Neural progenitor cell (in vitro differentiated cells): ENCODE data around the gene PFKM. TPM values are rescaled to one million over a fixed set of nuclear protein-coding genes. Genes with fewer than 3 reads are reported as not detected.

ENCODE experiments used
- DNase-seq: peaks from one replicate; pipeline ENCODE4 v3.0.0-alpha.2; 2016; ENCODE audit warnings: low spot score
- H2AFZ ChIP-seq: fragments of 200-600 bp; sonication (generic); replicated peaks from 2 replicates; pipeline ENCODE4 v1.6.1; 2016; ENCODE audit warnings: antibody characterized with exemption
- H3F3A ChIP-seq: fragments of 200-600 bp; sonication (generic); 2 replicates; pipeline ENCODE4 v1.6.1; 2016; ENCODE audit warnings: antibody characterized with exemption, low read depth
- H3K27ac ChIP-seq: fragments of 200-600 bp; sonication (generic); 2 replicates; pipeline ENCODE4 v1.5.1; 2016; ENCODE audit warnings: mild to moderate bottlenecking
- H3K27me3 ChIP-seq: fragments of 200-600 bp; sonication (generic); 2 replicates; pipeline ENCODE4 v1.6.1; 2016; ENCODE audit warnings: mild to moderate bottlenecking, moderate library complexity
- H3K36me3 ChIP-seq: fragments of 200-600 bp; sonication (generic); 2 replicates; pipeline ENCODE4 v1.5.1; 2016
- H3K4me1 ChIP-seq: fragments of 200-600 bp; sonication (generic); 2 replicates; pipeline ENCODE4 v1.6.1; 2016; ENCODE audit warnings: mixed run types
- H3K4me2 ChIP-seq: fragments of 200-600 bp; sonication (generic); 2 replicates; pipeline ENCODE4 v1.6.1; 2016
- H3K4me3 ChIP-seq: fragments of 200-600 bp; sonication (generic); 2 replicates; pipeline ENCODE4 v1.5.1; 2016
- H3K79me2 ChIP-seq: fragments of 200-600 bp; sonication (generic); 2 replicates; pipeline ENCODE4 v1.6.1; 2016; ENCODE audit warnings: low read depth
- H3K9ac ChIP-seq: fragments of 200-600 bp; sonication (generic); 2 replicates; pipeline ENCODE4 v1.6.1; 2016
- H3K9me3 ChIP-seq: fragments of 200-600 bp; sonication (generic); 2 replicates; pipeline ENCODE4 v1.5.1; 2016; ENCODE audit warnings: low read depth
- H4K20me1 ChIP-seq: fragments of 200-600 bp; sonication (generic); 2 replicates; pipeline ENCODE4 v1.6.1; 2016; ENCODE audit warnings: low read depth
- H3K27ac Mint-ChIP-seq: 3 replicates; pipeline ENCODE4 v1.8.0; 2021; ENCODE audit warnings: mixed read lengths
- H3K27me3 Mint-ChIP-seq: 2 replicates; pipeline ENCODE4 v1.8.0; 2022; ENCODE audit warnings: low read depth, mild to moderate bottlenecking, inconsistent platforms, moderate library complexity, mixed read lengths; ENCODE audit not compliant: insufficient read depth
- H3K36me3 Mint-ChIP-seq: 3 replicates; pipeline ENCODE4 v1.8.0; 2021; ENCODE audit warnings: mixed read lengths
- H3K4me1 Mint-ChIP-seq: 3 replicates; pipeline ENCODE4 v1.8.0; 2021; ENCODE audit warnings: mixed read lengths
- H3K4me3 Mint-ChIP-seq: 3 replicates; pipeline ENCODE4 v1.8.0; 2021; ENCODE audit warnings: mild to moderate bottlenecking, moderate library complexity, mixed read lengths
- H3K9me3 Mint-ChIP-seq: 3 replicates; pipeline ENCODE4 v1.8.0; 2020; ENCODE audit warnings: mixed read lengths
- EZH2 ChIP-seq: fragments of 200-600 bp; sonication (generic); IDR thresholded peaks from 2 replicates; pipeline ENCODE4 v1.6.1; 2017; ENCODE audit warnings: antibody characterized with exemption, mild to moderate bottlenecking, moderate library complexity
- EZH2phosphoT487 ChIP-seq: fragments of 200-600 bp; sonication (generic); IDR thresholded peaks from 2 replicates; pipeline ENCODE4 v1.6.1; 2017; ENCODE audit warnings: antibody characterized with exemption
- total RNA-seq: library from RNA; depleted of rRNA; stranded (reverse); fragments of >200 nt; gene quantifications from 2 replicates; pipeline ENCODE4 v1.2.3, GENCODE V29; 2015; ENCODE audit warnings: low replicate concordance
- TF ChIP-seq, protein P1 (sequence below): fragments of 200-600 bp; sonication (generic); IDR thresholded peaks from 2 replicates; pipeline ENCODE4 v1.5.1; 2017; ENCODE audit warnings: antibody characterized with exemption, mild to moderate bottlenecking

PFKM gene
- total RNA-seq, 1 donor from 2014 or later, result 128 TPM

DNA sequence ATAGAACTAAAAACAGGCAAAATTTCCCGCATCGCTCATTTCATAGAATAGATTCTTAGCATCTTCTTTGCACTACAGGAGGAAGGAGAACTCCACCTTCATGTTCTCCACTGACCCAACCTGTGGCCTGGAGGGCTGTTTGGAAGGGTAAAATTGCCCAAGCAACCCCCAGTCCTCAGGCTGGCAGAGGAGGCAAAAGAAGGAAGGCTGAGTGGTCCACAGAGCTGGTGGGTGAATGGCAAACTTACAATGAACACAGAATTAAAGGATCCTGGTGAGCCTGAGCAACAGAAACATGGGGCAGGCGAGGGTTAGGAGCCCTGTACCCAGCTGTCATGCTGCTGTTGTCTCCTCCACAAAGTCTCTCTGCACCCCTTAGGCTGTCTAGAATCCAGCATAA is 38.3 kb upstream of the PFKM start:
- Mint-ChIP-seq H3K9me3 (peaks cover 5% of the 10 kb centered on the region), H3K27ac (no peak overlapping the region), H3K4me3 (no peak overlapping the region), H3K4me1 (no peaks in the 10 kb centered on the region), H3K36me3 (peaks cover 20% of the 10 kb centered on the region), H3K27me3 (no peaks in the 10 kb centered on the region)
- H3K4me1 ChIP-seq, result no peaks in the 10 kb centered on the region
- no peak overlapping the region for H3K9ac ChIP-seq
- no peak for DNase-seq
- H4K20me1 ChIP-seq, result no peaks in the 10 kb centered on the region
- H3K4me2 ChIP-seq, result no peak overlapping the region
- H3K27me3 ChIP-seq, result no peaks in the 10 kb centered on the region
- H3K36me3 ChIP-seq, result peaks cover 16% of the 10 kb centered on the region
- H3K9me3 ChIP-seq, result no peaks in the 10 kb centered on the region
- H3K4me3 ChIP-seq, result no peak overlapping the region
- no peaks in the 10 kb centered on the region for H3K79me2 ChIP-seq
- TF ChIP-seq, protein P1, sequence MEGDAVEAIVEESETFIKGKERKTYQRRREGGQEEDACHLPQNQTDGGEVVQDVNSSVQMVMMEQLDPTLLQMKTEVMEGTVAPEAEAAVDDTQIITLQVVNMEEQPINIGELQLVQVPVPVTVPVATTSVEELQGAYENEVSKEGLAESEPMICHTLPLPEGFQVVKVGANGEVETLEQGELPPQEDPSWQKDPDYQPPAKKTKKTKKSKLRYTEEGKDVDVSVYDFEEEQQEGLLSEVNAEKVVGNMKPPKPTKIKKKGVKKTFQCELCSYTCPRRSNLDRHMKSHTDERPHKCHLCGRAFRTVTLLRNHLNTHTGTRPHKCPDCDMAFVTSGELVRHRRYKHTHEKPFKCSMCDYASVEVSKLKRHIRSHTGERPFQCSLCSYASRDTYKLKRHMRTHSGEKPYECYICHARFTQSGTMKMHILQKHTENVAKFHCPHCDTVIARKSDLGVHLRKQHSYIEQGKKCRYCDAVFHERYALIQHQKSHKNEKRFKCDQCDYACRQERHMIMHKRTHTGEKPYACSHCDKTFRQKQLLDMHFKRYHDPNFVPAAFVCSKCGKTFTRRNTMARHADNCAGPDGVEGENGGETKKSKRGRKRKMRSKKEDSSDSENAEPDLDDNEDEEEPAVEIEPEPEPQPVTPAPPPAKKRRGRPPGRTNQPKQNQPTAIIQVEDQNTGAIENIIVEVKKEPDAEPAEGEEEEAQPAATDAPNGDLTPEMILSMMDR, result no peak
- no peak for TF ChIP-seq EZH2
- no peak for TF ChIP-seq EZH2phosphoT487
- H3F3A ChIP-seq, result no peaks in the 10 kb centered on the region
- H3K27ac ChIP-seq, result no peak overlapping the region
- H2AFZ ChIP-seq, result no peak overlapping the region

DNA sequence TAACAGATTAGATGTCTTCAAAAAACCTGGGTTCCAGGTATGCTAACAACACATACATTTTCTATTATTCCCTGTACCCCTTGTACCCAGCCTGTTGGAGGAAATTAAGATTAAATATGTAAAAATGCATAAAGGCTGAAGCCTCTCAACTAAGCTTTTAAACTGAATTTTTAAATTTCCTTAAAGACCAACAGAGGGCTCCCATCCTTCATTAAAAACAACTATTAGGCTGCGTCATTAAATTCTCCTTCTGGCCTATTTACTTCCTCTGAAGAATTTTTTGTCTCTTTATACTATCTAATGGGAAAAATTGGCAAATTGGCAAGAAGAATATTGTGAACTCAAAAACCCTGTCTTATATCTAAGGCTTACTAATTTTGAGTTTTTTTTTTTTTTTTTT is 35.1 kb upstream of the PFKM start:
- no peaks in the 10 kb centered on the region for H3K27me3 ChIP-seq
- no peaks in the 10 kb centered on the region for H3K4me1 ChIP-seq
- Mint-ChIP-seq H3K27me3 (no peaks in the 10 kb centered on the region), H3K4me1 (no peaks in the 10 kb centered on the region), H3K27ac (no peak overlapping the region), H3K36me3 (peaks cover 12% of the 10 kb centered on the region), H3K9me3 (no peaks in the 10 kb centered on the region), H3K4me3 (no peak overlapping the region)
- peak; percentile 5 for DNase-seq
- no peak overlapping the region for H3K4me2 ChIP-seq
- H3K79me2 ChIP-seq, result no peaks in the 10 kb centered on the region
- H3K9ac ChIP-seq, result no peak overlapping the region
- no peak overlapping the region for H3K27ac ChIP-seq
- H3K36me3 ChIP-seq, result peaks cover 16% of the 10 kb centered on the region
- no peak overlapping the region for H2AFZ ChIP-seq
- no peak for TF ChIP-seq EZH2phosphoT487
- TF ChIP-seq, protein P1, result peak; percentile 49
- H3K9me3 ChIP-seq, result no peaks in the 10 kb centered on the region
- no peak overlapping the region for H3K4me3 ChIP-seq
- no peaks in the 10 kb centered on the region for H4K20me1 ChIP-seq
- H3F3A ChIP-seq, result peaks cover 2% of the 10 kb centered on the region

DNA sequence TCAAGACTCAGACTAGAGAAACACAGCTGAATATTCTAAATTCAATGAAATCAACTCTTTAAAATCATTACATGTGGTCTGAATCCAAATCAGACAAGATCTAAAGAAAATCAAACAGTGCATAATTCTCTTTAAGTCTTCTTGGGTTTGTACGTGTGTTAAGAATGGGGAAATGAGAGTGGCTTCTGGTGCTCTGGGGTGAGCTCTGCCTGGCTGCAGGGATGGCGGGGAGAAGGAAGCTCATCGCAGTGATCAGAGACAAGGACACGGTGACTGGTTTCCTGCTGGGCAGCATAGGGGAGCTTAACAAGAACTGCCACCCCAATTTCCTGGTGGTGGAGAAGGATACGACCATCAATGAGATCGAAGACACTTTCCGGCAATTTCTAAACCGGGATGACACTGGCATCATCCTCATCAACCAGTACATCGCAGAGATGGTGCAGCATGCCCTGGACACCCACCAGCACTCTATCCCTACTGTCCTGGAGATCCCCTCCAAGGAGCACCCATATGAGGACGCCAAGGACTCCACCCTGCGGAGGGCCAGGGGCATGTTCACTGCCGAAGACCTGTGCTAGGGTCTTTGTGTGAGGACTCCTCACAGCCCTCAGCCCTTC is 34.2 kb upstream of the PFKM start:
- H3K9me3 Mint-ChIP-seq, result no peaks in the 10 kb centered on the region
- Histone ChIP-seq H2AFZ (no peak overlapping the region), H3F3A (peaks cover 2% of the 10 kb centered on the region), H3K79me2 (no peaks in the 10 kb centered on the region), H3K27me3 (no peaks in the 10 kb centered on the region), H4K20me1 (no peaks in the 10 kb centered on the region), H3K9me3 (no peaks in the 10 kb centered on the region), H3K27ac (no peak overlapping the region), H3K4me2 (no peak overlapping the region), H3K36me3 (peaks cover 15% of the 10 kb centered on the region), H3K4me1 (no peaks in the 10 kb centered on the region), H3K9ac (no peak overlapping the region), H3K4me3 (no peak overlapping the region)
- H3K4me1 Mint-ChIP-seq, result no peaks in the 10 kb centered on the region
- H3K4me3 Mint-ChIP-seq, result no peak overlapping the region
- peaks cover 12% of the 10 kb centered on the region for H3K36me3 Mint-ChIP-seq
- H3K27ac Mint-ChIP-seq, result peak overlapping the region; percentile 12
- H3K27me3 Mint-ChIP-seq, result no peaks in the 10 kb centered on the region
- TF ChIP-seq EZH2 (no peak), EZH2phosphoT487 (no peak)
- TF ChIP-seq, protein P1, result no peak
- no peak for DNase-seq
